Measurements from ENCODE around the gene TACC3. TPM values are rescaled to one million over a fixed set of nuclear protein-coding genes. Genes with fewer than 3 reads are reported as not detected.

TACC3 gene
- total and polyA plus RNA-seq, 2 of the 8 experiments (the other 6 are each of a cell fraction or from before 2014, with no cell fraction given), result 73.8 to 148 TPM

DNA sequence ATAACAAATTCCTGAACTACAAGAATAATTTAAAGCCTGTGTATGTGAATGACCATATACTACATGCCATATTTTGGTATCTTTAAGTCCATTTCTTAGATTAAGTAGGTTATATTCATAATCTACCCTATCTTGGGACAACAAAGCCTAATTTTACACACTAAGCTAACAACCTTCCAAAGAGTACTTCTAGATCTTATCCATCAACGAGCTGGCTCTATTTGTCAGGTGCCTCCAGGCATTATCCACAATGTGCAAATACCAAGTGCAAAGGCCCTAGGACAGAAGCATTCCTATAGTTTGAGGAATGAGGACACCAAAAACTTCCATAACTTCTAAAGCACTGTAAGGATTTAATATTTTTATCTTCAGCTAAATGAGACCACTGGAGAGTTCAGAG is 12.7 kb upstream of the TACC3 start:
- no peak overlapping the region for H2BK20ac ChIP-seq (ENCODE audit: low read length)
- no peaks in the 10 kb centered on the region for H3K9me3 ChIP-seq (ENCODE audit: insufficient read depth in 2 of 2, low read depth in 1 of 2, low read length in 1 of 2)
- H2BK120ac ChIP-seq (replicated peaks; ENCODE audit: low read depth, low read length), result no peak overlapping the region
- no peak overlapping the region for H3K14ac ChIP-seq (ENCODE audit: insufficient read length)
- H3K36me3 ChIP-seq (ENCODE audit: control insufficient read depth in 2 of 4, insufficient read depth in 4 of 4, low read length in 3 of 4), result peaks cover 5 to 26% (median 10%) of the 10 kb centered on the region in 4 experiments
- H3K23ac ChIP-seq (ENCODE audit: insufficient read length), result no peak overlapping the region
- WGBS, 2 experiments (ENCODE audit: extremely low coverage in 1 of 2, insufficient coverage in 1 of 2, insufficient read length in 1 of 2, insufficient replicate concordance in 2 of 2, low coverage in 1 of 2, low lambda C conversion rate in 2 of 2, missing lambda C conversion rate in 1 of 2), result 74% methylated on average over 1 of the region's 1 CpG; no CpG with 5 or more reads in 1 of the 2 experiments
- H3K4me1 ChIP-seq (replicated peaks in 1 of 4; ENCODE audit: control insufficient read depth in 3 of 4, insufficient read depth in 4 of 4, low read length in 3 of 4), result peaks cover 0 to 7% (median 2%) of the 10 kb centered on the region in 4 experiments; a peak in 4 of 7 replicates
- H2BK5ac ChIP-seq (ENCODE audit: low read depth, low read length), result no peak overlapping the region
- H2AK5ac ChIP-seq (ENCODE audit: low read depth, low read length), result no peak overlapping the region
- H4K8ac ChIP-seq (ENCODE audit: extremely low read depth, insufficient read depth, low read length), result no peak overlapping the region
- no peak overlapping the region for H3K18ac ChIP-seq (ENCODE audit: extremely low read depth, low read length)
- H3K27me3 ChIP-seq (replicated peaks in 1 of 4; ENCODE audit: control insufficient read depth in 3 of 4, extremely low read depth in 1 of 4, insufficient read depth in 3 of 4, low read length in 3 of 4), result no peaks in the 10 kb centered on the region
- ChIA-PET POLR2A (ENCODE audit: partially characterized antibody) (interaction anchor here (0.7 to 7.9 kb wide), 4 partner anchors 14 to 35 kb away, joined by 3 to 100 read pairs (median 5); partner anchors contain the start of genes TACC3 and TMEM129), CTCF (ENCODE audit: partially characterized antibody) (interaction anchor here (0.5 to 9.6 kb wide), 9 partner anchors 8 to 191 kb away, joined by 3 to 94 read pairs (median 4); partner anchors contain the start of genes TACC3 and TMEM129)
- H2AFZ ChIP-seq (ENCODE audit: low read length), result no peak overlapping the region
- H3K4me3 ChIP-seq (ENCODE audit: extremely low read depth in 1 of 4, insufficient read depth in 2 of 4, low read depth in 3 of 4, low read length in 4 of 4), result no peak overlapping the region
- no peak overlapping the region for H4K5ac ChIP-seq (ENCODE audit: insufficient read length, low read depth, low read length)
- H3K79me2 ChIP-seq (ENCODE audit: control insufficient read depth in 1 of 2, insufficient read depth in 2 of 2, low read length in 2 of 2), result peaks cover 13 to 60% of the 10 kb centered on the region in 2 experiments
- H3K4me2 ChIP-seq (ENCODE audit: insufficient read depth in 1 of 2, low read depth in 2 of 2, low read length in 2 of 2), result no peak overlapping the region
- FAIRE-seq (no peak), DNase-seq (ENCODE audit: low read depth in 1 of 2, low spot score in 2 of 2) (no peak)
- H2BK12ac ChIP-seq (ENCODE audit: low read depth, low read length), result no peak overlapping the region
- H3K27ac ChIP-seq (ENCODE audit: low read depth, low read length), result no peak overlapping the region
- peaks cover 0 to 18% of the 10 kb centered on the region in 2 experiments for H4K20me1 ChIP-seq (replicated peaks in 1 of 2; ENCODE audit: control insufficient read depth in 1 of 2, insufficient read depth in 2 of 2, low read length in 2 of 2)
- no peak overlapping the region for H3K9ac ChIP-seq (replicated peaks in 1 of 4; ENCODE audit: extremely low read depth in 1 of 4, low read depth in 3 of 4, low read length in 3 of 4)
- H4K91ac ChIP-seq (replicated peaks; ENCODE audit: insufficient read length, low read length), result no peak overlapping the region
- H3K4ac ChIP-seq (replicated peaks; ENCODE audit: insufficient read length, low read depth, low read length), result no peak overlapping the region
- no peak overlapping the region for H2BK15ac ChIP-seq (ENCODE audit: low read length)
- peaks cover 13% of the 10 kb centered on the region for H3K79me1 ChIP-seq (ENCODE audit: low read depth, low read length)
- H3K23me2 ChIP-seq (ENCODE audit: low read depth, low read length), result peaks cover 12% of the 10 kb centered on the region; the same call in 1 of the 2 replicates
- no peak overlapping the region for H3K56ac ChIP-seq (replicated peaks; ENCODE audit: insufficient read length, low read depth, low read length)
- no peak for TF ChIP-seq KDM5A (IDR thresholded peaks at IDR 0.05; ENCODE audit: low read length)
